ENCODE results near the gene TNFSF15.

DNA sequence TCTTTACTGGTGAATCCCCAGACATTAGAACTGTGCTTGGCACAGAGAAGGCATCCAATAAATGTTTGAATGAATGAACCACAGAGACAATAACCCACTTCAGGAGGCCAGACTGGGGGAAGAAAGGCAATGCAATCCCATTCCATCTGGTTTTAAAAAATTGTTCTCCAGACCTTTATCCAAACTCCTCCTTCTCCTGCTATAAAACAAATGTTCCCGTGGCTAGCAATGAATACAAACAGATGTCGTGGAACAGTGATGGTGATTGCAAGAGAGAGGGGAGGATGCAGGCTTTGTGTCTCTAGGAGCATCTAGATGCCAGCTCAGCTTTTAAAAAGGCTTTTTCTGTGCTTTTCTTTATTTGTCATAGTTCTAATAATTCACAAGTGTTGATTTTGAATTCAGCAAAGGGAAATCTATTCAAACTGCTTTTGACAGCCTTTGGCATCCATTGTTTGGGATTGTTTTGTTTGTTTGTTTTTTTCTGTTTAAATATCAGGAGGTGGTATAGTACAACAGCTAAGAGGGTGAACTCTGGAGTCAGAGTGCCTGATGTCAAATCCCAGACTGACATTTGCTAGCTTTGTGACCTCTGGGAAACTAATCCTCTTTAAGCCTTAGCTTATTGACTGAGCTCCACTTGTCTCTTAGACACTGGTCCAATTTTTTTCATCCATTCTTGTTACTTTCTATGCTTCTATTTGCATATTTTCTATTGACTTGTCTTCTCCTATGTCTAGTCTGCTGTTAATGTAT is 59.1 kb downstream of the TNFSF15 start:
- TF ChIP-seq EZH2phosphoT487 (IDR thresholded peaks at IDR 0.05; ENCODE audit: borderline replicate concordance): no peak
- TF ChIP-seq, protein P1, sequence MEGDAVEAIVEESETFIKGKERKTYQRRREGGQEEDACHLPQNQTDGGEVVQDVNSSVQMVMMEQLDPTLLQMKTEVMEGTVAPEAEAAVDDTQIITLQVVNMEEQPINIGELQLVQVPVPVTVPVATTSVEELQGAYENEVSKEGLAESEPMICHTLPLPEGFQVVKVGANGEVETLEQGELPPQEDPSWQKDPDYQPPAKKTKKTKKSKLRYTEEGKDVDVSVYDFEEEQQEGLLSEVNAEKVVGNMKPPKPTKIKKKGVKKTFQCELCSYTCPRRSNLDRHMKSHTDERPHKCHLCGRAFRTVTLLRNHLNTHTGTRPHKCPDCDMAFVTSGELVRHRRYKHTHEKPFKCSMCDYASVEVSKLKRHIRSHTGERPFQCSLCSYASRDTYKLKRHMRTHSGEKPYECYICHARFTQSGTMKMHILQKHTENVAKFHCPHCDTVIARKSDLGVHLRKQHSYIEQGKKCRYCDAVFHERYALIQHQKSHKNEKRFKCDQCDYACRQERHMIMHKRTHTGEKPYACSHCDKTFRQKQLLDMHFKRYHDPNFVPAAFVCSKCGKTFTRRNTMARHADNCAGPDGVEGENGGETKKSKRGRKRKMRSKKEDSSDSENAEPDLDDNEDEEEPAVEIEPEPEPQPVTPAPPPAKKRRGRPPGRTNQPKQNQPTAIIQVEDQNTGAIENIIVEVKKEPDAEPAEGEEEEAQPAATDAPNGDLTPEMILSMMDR (IDR thresholded peaks at IDR 0.05 in 2 of 3, conservative IDR thresholded peaks at IDR 0.05 in 1 of 3; ENCODE audit: borderline replicate concordance in 1 of 3, insufficient read depth in 1 of 3, low read depth in 2 of 3, low read length in 2 of 3): no peak
- no peak for TF ChIP-seq MAX (IDR thresholded peaks at IDR 0.05)
- TF ChIP-seq ELF1 (IDR thresholded peaks at IDR 0.05; ENCODE audit: borderline replicate concordance, low read depth): no peak
- no peak for TF ChIP-seq ZNF274 (IDR thresholded peaks at IDR 0.05; ENCODE audit: low read depth, low read length)
- no peak for TF ChIP-seq POLR2A (IDR thresholded peaks at IDR 0.05; ENCODE audit: borderline replicate concordance, extremely low read depth, insufficient read depth, insufficient read length)
- TF ChIP-seq REST (IDR thresholded peaks at IDR 0.05; ENCODE audit: low read depth): no peak
- no peak for TF ChIP-seq EGR1 (IDR thresholded peaks at IDR 0.05; ENCODE audit: low read depth)
- TF ChIP-seq CEBPB (IDR thresholded peaks at IDR 0.05; ENCODE audit: low read depth): no peak
- no peak for TF ChIP-seq POLR2AphosphoS5 (IDR thresholded peaks at IDR 0.05; ENCODE audit: low read depth, low read length)
- no peak for TF ChIP-seq RAD21 (IDR thresholded peaks at IDR 0.05; ENCODE audit: low read depth)
